Skin of body (tissue), 2 donors: ENCODE data around the gene BTN3A1. TPM values are rescaled to one million over a fixed set of nuclear protein-coding genes. Genes with fewer than 3 reads are reported as not detected.
"Not testable (repeated sequence)": the region's sequence is repeated elsewhere in the genome, so short reads cannot be mapped to it uniquely, and the experiment has no call there.

Source experiments
- DNase-seq: peaks from one replicate; lab custom pipeline; 2025; lab: John Stamatoyannopoulos, UW
- total RNA-seq: library from RNA; depleted of rRNA; stranded (reverse); fragments of >200 nt; gene quantifications from one replicate; pipeline ENCODE4 v1.2.3, GENCODE V29; 2014

BTN3A1 gene
- total RNA-seq: 28.6 TPM

- DNase-seq: peak; percentile 81
Measured at GRCh38 chr6:26401987-26402658, at the start of gene BTN3A1. TSS of gene BTN3A1 (plus strand) at chr6:26402275. CDS start at chr6:26405564, 3,289 bp downstream.

GRCh38 chr6:26352315-26352714, 49.8 kb upstream of the BTN3A1 start:
- no peak for DNase-seq

- DNase-seq: no peak
Measured at GRCh38 chr6:26354162-26354561, 47.9 kb upstream of the BTN3A1 start.

GRCh38 chr6:26355366-26355765, 46.7 kb upstream of the BTN3A1 start:
- no peak for DNase-seq

GRCh38 chr6:26357543-26357942, 44.5 kb upstream of the BTN3A1 start:
- not testable (repeated sequence) for DNase-seq

- no peak for DNase-seq
Measured at GRCh38 chr6:26358511-26358981, 43.5 kb upstream of the BTN3A1 start.

GRCh38 chr6:26359765-26360164, 42.3 kb upstream of the BTN3A1 start:
- DNase-seq: no peak

GRCh38 chr6:26360451-26361416, 41.3 kb upstream of the BTN3A1 start:
- no peak for DNase-seq

GRCh38 chr6:26361544-26361943, 40.5 kb upstream of the BTN3A1 start:
- DNase-seq: no peak

- no peak for DNase-seq
Measured at GRCh38 chr6:26362093-26362835, 39.8 kb upstream of the BTN3A1 start.

- DNase-seq: no peak
Measured at GRCh38 chr6:26362836-26363220, 39.2 kb upstream of the BTN3A1 start.

- no peak for DNase-seq
Measured at GRCh38 chr6:26363882-26364701, 38.0 kb upstream of the BTN3A1 start.

GRCh38 chr6:26365633-26365995, 36.5 kb upstream of the BTN3A1 start:
- DNase-seq: no peak

GRCh38 chr6:26366504-26366903, 35.6 kb upstream of the BTN3A1 start:
- no peak for DNase-seq

- DNase-seq: no peak
Measured at GRCh38 chr6:26367114-26367513, 35.0 kb upstream of the BTN3A1 start.

GRCh38 chr6:26371813-26372212, 30.3 kb upstream of the BTN3A1 start:
- not testable (repeated sequence) for DNase-seq

GRCh38 chr6:26372308-26373144, 29.5 kb upstream of the BTN3A1 start:
- DNase-seq: no peak

- no peak for DNase-seq
Measured at GRCh38 chr6:26375270-26375669, 26.8 kb upstream of the BTN3A1 start.

- DNase-seq: peak; percentile 4
Measured at GRCh38 chr6:26377719-26378118, 24.4 kb upstream of the BTN3A1 start.

- DNase-seq: not testable (repeated sequence)
Measured at GRCh38 chr6:26378143-26378542, 23.9 kb upstream of the BTN3A1 start.
